Measurements from ENCODE around the gene ZNF76.

The ZNF76 gene

GRCh38 chr6:35253249-35253648 is 6.3 kb upstream of the ZNF76 start:
- Histone ChIP-seq H3K9me3 (ENCODE audit: low read length) (no peaks in the 10 kb centered on the region), H3K27ac (ENCODE audit: low read depth, low read length) (no peak overlapping the region), H3K9ac (ENCODE audit: low read length) (no peak overlapping the region), H3K4me1 (ENCODE audit: insufficient read depth, low read length) (peaks cover 20% of the 10 kb centered on the region), H3K36me3 (ENCODE audit: insufficient read depth, low read length) (no peaks in the 10 kb centered on the region), H3K4me3 (ENCODE audit: low read depth in 1 of 2, low read length in 2 of 2) (no peak overlapping the region), H3K27me3 (ENCODE audit: control insufficient read depth in 1 of 2, insufficient read depth in 2 of 2, low read length in 2 of 2) (no peaks in the 10 kb centered on the region)

DNA sequence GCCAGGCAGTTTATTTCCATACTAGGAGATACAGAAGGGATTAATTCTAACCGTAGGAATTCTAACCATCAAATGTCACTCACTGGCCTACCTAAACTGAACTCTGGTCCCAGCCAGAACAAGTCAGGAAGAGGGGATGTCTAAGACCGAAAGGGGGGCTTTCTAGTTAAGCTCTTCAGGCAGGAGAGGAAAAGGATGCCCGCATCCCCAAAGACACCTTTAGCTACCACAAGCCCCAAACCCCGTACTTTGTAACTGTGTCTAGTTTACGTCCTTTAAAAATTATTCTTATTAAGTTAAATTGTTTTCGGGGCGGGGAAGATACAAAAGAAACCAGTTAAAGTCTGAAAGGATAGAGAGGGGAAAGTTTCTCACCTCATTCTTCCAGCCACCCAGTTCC is 1.2 kb upstream of the ZNF76 start:
- no peaks in the 10 kb centered on the region for H3K9me3 ChIP-seq (ENCODE audit: low read length)
- H3K9ac ChIP-seq (ENCODE audit: low read length), result peak overlapping the region; percentile 93
- peaks cover 7% of the 10 kb centered on the region for H3K4me1 ChIP-seq (ENCODE audit: insufficient read depth, low read length)
- peak overlapping the region; percentile 53 to 97 for H3K4me3 ChIP-seq (ENCODE audit: low read depth in 1 of 2, low read length in 2 of 2)
- no peaks in the 10 kb centered on the region for H3K27me3 ChIP-seq (ENCODE audit: control insufficient read depth in 1 of 2, insufficient read depth in 2 of 2, low read length in 2 of 2)
- peak overlapping the region; percentile 71 for H3K27ac ChIP-seq (ENCODE audit: low read depth, low read length)
- no peaks in the 10 kb centered on the region for H3K36me3 ChIP-seq (ENCODE audit: insufficient read depth, low read length)

DNA sequence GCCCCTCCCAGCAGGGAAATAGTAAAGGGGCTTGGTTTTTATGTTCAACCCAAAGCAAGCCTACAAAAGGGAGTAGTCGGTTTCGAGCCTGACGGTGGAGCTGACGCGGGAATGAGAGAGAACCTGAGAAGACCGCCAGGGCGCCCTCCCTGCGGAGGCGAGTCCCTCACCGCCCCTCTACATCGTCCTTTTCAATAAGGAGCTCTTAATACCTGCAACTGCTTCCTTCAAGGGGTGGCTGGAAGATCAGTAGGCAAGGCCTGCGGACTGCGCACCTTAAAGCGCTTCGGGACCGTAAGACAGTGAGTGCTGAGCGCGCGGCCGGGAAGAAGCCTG is 709 bp upstream of the ZNF76 start:
- Histone ChIP-seq H3K9me3 (ENCODE audit: low read length) (no peaks in the 10 kb centered on the region), H3K9ac (ENCODE audit: low read length) (peak overlapping the region; percentile 93), H3K4me1 (ENCODE audit: insufficient read depth, low read length) (peaks cover 7% of the 10 kb centered on the region), H3K27ac (ENCODE audit: low read depth, low read length) (peak overlapping the region; percentile 71), H3K4me3 (ENCODE audit: low read depth in 1 of 2, low read length in 2 of 2) (peak overlapping the region; percentile 53 to 97), H3K27me3 (ENCODE audit: control insufficient read depth in 1 of 2, insufficient read depth in 2 of 2, low read length in 2 of 2) (no peaks in the 10 kb centered on the region), H3K36me3 (ENCODE audit: insufficient read depth, low read length) (no peaks in the 10 kb centered on the region)

DNA sequence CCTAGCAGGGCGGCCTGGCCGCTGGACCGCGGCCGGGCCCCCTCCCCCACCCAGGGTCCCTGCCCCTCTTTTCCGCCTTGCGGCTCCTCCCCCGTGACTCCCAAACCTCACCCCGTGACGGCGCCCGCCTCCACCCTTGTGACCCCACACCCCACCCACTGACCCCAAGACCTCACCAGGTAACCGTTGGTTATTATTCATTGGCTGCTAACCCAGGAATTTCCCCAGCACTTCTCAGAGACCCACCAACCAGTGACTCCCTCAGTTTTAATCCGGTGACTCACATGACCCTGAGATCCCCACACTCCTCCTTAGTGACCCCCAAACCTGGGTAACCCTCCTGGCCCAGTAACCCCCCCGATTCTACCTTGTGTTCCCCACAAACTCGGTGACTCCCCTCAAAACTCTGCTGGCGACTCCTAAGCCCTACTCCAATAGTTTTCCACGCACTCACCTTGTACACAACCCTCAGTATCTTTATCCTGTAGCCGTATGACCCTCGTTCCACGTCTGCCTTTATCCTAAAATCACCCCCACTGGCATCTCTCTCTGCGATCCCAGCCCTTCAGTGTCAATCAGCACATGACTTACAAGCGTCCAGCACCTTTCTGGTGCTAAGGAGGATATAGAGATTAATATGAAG is 534 bp downstream of the ZNF76 start:
- Histone ChIP-seq H3K27me3 (ENCODE audit: control insufficient read depth in 1 of 2, insufficient read depth in 2 of 2, low read length in 2 of 2) (no peaks in the 10 kb centered on the region), H3K4me1 (ENCODE audit: insufficient read depth, low read length) (peaks cover 7% of the 10 kb centered on the region), H3K27ac (ENCODE audit: low read depth, low read length) (peak overlapping the region; percentile 71), H3K9me3 (ENCODE audit: low read length) (no peaks in the 10 kb centered on the region), H3K9ac (ENCODE audit: low read length) (peak overlapping the region; percentile 71), H3K4me3 (ENCODE audit: low read depth in 1 of 2, low read length in 2 of 2) (peak overlapping the region; percentile 53 to 97), H3K36me3 (ENCODE audit: insufficient read depth, low read length) (no peaks in the 10 kb centered on the region)

DNA sequence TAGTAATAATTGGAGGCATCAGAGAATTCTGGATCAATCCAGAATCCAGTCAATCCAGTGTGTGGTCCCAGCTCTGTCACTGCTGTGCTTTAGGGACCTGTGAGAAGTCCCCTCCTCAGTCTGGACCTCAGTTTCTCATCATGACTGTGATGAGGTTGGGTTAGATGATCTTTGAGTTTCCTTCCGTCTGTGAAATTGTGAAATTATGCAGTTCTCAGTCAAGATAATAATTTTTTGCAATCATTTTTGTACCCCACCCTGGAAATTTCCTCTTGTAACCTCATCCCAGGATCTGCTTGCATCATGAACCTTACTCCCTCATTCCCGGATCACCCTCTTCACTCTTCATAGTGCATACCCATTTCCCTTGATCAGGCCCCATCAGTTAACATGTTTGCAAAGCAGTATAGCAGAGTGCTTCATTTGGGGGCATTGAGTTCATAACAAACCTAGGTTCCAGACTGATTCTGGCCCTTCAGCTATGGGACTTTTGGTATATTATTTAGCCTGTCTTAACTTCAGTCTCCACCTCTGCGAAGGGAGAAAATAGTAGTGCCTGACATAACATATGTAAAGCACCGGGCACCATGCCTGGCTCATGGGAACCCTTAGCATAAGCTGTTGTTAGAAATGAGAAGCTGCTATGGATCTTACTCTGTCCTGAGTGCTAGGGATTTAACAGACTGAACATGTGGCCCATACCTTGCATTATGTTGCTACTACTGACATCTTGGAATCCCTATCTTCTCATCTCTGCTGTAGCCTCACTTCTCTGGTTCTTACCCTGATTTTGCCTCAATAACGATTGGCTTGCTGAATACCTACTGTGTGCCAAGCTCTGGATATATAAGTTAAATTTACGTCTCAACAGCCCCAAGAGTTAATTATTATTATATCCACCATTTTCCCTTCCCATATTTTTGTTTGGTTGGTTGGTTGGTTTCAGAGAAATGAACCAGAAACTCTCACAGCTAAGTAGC is 1.3 kb downstream of the ZNF76 start:
- H3K4me3 ChIP-seq (ENCODE audit: low read depth in 1 of 2, low read length in 2 of 2), result peak overlapping the region; percentile 53 to 97
- H3K36me3 ChIP-seq (ENCODE audit: insufficient read depth, low read length), result no peaks in the 10 kb centered on the region
- no peaks in the 10 kb centered on the region for H3K9me3 ChIP-seq (ENCODE audit: low read length)
- peak overlapping the region; percentile 71 for H3K27ac ChIP-seq (ENCODE audit: low read depth, low read length)
- peaks cover 7% of the 10 kb centered on the region for H3K4me1 ChIP-seq (ENCODE audit: insufficient read depth, low read length)
- H3K9ac ChIP-seq (ENCODE audit: low read length), result peak overlapping the region; percentile 71
- H3K27me3 ChIP-seq (ENCODE audit: control insufficient read depth in 1 of 2, insufficient read depth in 2 of 2, low read length in 2 of 2), result no peaks in the 10 kb centered on the region

DNA sequence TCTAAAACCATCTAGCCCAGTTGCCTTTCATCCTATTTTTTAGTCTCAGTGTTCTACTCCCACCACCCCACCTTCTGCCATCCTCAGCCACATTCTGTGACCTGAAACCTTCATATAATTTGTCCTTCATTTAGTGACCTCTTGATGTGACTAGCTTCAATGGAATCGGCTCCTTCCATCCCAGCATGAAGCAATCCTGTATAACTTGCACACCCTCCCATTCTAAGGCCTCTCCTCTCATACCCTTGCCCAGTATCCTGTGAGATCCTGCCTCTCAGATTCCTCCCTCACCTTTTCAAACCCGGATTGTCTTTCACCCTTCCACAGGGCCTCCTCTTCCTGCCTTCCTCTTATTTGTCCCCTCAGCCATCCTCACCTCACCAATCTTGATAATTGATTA is 3.1 kb downstream of the ZNF76 start:
- no peak overlapping the region for H3K9ac ChIP-seq (ENCODE audit: low read length)
- H3K4me1 ChIP-seq (ENCODE audit: insufficient read depth, low read length), result peaks cover 7% of the 10 kb centered on the region
- no peak overlapping the region for H3K27ac ChIP-seq (ENCODE audit: low read depth, low read length)
- H3K4me3 ChIP-seq (ENCODE audit: low read depth in 1 of 2, low read length in 2 of 2), result no peak overlapping the region
- no peaks in the 10 kb centered on the region for H3K27me3 ChIP-seq (ENCODE audit: control insufficient read depth in 1 of 2, insufficient read depth in 2 of 2, low read length in 2 of 2)
- H3K9me3 ChIP-seq (ENCODE audit: low read length), result no peaks in the 10 kb centered on the region
- H3K36me3 ChIP-seq (ENCODE audit: insufficient read depth, low read length), result no peaks in the 10 kb centered on the region

- H3K4me1 ChIP-seq (ENCODE audit: insufficient read depth, low read length), result peaks cover 7% of the 10 kb centered on the region
- H3K9ac ChIP-seq (ENCODE audit: low read length), result no peak overlapping the region
- no peak overlapping the region for H3K27ac ChIP-seq (ENCODE audit: low read depth, low read length)
- no peaks in the 10 kb centered on the region for H3K36me3 ChIP-seq (ENCODE audit: insufficient read depth, low read length)
- H3K27me3 ChIP-seq (ENCODE audit: control insufficient read depth in 1 of 2, insufficient read depth in 2 of 2, low read length in 2 of 2), result no peaks in the 10 kb centered on the region
- no peaks in the 10 kb centered on the region for H3K9me3 ChIP-seq (ENCODE audit: low read length)
- H3K4me3 ChIP-seq (ENCODE audit: low read depth in 1 of 2, low read length in 2 of 2), result no peak overlapping the region
These were observed 5.2 kb downstream of the ZNF76 start for GRCh38 chr6:35264550-35265274.

DNA sequence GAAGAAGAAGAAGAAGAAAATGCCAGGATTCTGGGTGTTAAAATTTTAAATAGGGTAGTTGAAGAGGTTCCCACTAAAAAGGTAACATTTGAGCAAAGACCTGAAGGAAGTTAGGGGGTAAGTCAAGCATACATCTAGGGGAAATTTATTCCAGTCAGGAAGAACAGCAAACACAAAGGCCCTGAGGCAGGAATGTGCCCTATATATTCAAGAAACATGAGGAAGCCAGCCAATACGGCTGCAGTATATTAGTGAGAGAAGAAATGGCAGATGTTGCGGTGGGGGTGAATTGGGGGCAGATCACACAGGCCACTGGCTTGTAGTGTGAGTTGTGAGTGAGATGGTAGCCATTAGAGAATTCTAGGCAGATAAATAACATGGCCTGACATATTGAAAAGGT is 6.0 kb downstream of the ZNF76 start:
- no peaks in the 10 kb centered on the region for H3K27me3 ChIP-seq (ENCODE audit: control insufficient read depth in 1 of 2, insufficient read depth in 2 of 2, low read length in 2 of 2)
- no peaks in the 10 kb centered on the region for H3K36me3 ChIP-seq (ENCODE audit: insufficient read depth, low read length)
- no peak overlapping the region for H3K9ac ChIP-seq (ENCODE audit: low read length)
- H3K9me3 ChIP-seq (ENCODE audit: low read length), result no peaks in the 10 kb centered on the region
- peaks cover 1% of the 10 kb centered on the region for H3K4me1 ChIP-seq (ENCODE audit: insufficient read depth, low read length)
- no peak overlapping the region for H3K27ac ChIP-seq (ENCODE audit: low read depth, low read length)
- H3K4me3 ChIP-seq (ENCODE audit: low read depth in 1 of 2, low read length in 2 of 2), result no peak overlapping the region

DNA sequence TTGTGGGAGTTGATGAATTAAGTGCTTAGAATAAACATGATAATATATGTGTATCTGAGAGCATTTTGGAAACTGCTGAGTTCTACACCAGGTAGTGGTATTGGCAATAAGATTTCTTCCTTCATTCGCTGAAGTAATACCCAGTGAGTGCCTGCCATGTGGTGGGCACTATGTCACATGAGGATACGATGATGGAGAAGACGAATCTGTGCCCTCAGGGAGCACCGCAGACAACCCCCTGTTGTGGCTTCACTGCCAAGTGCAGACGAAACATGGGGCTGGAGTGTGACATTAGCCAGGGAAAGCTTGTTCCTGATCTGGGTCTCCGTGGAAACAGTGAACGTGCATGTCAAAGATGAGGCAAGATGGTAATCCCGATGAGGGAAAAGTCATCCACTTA is 7.9 kb downstream of the ZNF76 start:
- H3K36me3 ChIP-seq (ENCODE audit: insufficient read depth, low read length), result no peaks in the 10 kb centered on the region
- H3K9me3 ChIP-seq (ENCODE audit: low read length), result no peaks in the 10 kb centered on the region
- H3K4me1 ChIP-seq (ENCODE audit: insufficient read depth, low read length), result no peaks in the 10 kb centered on the region
- no peaks in the 10 kb centered on the region for H3K27me3 ChIP-seq (ENCODE audit: control insufficient read depth in 1 of 2, insufficient read depth in 2 of 2, low read length in 2 of 2)
- no peak overlapping the region for H3K9ac ChIP-seq (ENCODE audit: low read length)
- H3K27ac ChIP-seq (ENCODE audit: low read depth, low read length), result no peak overlapping the region
- no peak overlapping the region for H3K4me3 ChIP-seq (ENCODE audit: low read depth in 1 of 2, low read length in 2 of 2)

GRCh38 chr6:35267897-35268296 is 8.4 kb downstream of the ZNF76 start:
- H3K9me3 ChIP-seq (ENCODE audit: low read length), result no peaks in the 10 kb centered on the region
- no peaks in the 10 kb centered on the region for H3K4me1 ChIP-seq (ENCODE audit: insufficient read depth, low read length)
- no peaks in the 10 kb centered on the region for H3K36me3 ChIP-seq (ENCODE audit: insufficient read depth, low read length)
- no peaks in the 10 kb centered on the region for H3K27me3 ChIP-seq (ENCODE audit: control insufficient read depth in 1 of 2, insufficient read depth in 2 of 2, low read length in 2 of 2)
- no peak overlapping the region for H3K9ac ChIP-seq (ENCODE audit: low read length)
- H3K4me3 ChIP-seq (ENCODE audit: low read depth in 1 of 2, low read length in 2 of 2), result no peak overlapping the region
- H3K27ac ChIP-seq (ENCODE audit: low read depth, low read length), result no peak overlapping the region

DNA sequence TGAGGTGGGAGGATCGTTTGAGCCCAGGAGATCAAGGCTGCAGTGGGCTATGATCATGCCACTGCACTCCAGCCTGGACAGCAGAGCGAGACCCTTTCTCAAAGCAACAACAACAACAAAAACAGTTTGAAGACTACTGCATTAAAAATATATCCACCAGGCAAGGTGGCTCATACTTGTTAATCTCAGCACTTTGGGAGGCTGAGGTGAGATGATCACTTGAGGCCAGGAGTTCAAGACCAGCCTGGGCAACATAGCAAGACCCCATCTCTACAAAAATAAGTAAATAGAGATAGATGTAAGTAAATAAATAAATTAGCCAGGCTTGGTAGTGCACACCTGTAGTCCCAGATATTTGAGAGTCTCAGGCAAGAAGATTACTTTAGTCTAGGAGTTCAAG is 12.5 kb downstream of the ZNF76 start:
- Histone ChIP-seq H3K27me3 (ENCODE audit: control insufficient read depth in 1 of 2, insufficient read depth in 2 of 2, low read length in 2 of 2) (no peaks in the 10 kb centered on the region), H3K9me3 (ENCODE audit: low read length) (no peaks in the 10 kb centered on the region), H3K4me1 (ENCODE audit: insufficient read depth, low read length) (peaks cover 9% of the 10 kb centered on the region), H3K36me3 (ENCODE audit: insufficient read depth, low read length) (no peaks in the 10 kb centered on the region), H3K4me3 (ENCODE audit: low read depth in 1 of 2, low read length in 2 of 2) (no peak overlapping the region), H3K9ac (ENCODE audit: low read length) (no peak overlapping the region), H3K27ac (ENCODE audit: low read depth, low read length) (no peak overlapping the region)
